GM04504 (cell line): ENCODE data around the gene CDC14A.
"Not testable (repeated sequence)": the region's sequence is repeated elsewhere in the genome, so short reads cannot be mapped to it uniquely, and the experiment has no call there.

Experiments used
- DNase-seq: peaks from one replicate; pipeline ENCODE4 v3.0.0-alpha.2; 2012; ENCODE audit warnings: low read depth

Gene CDC14A

DNA sequence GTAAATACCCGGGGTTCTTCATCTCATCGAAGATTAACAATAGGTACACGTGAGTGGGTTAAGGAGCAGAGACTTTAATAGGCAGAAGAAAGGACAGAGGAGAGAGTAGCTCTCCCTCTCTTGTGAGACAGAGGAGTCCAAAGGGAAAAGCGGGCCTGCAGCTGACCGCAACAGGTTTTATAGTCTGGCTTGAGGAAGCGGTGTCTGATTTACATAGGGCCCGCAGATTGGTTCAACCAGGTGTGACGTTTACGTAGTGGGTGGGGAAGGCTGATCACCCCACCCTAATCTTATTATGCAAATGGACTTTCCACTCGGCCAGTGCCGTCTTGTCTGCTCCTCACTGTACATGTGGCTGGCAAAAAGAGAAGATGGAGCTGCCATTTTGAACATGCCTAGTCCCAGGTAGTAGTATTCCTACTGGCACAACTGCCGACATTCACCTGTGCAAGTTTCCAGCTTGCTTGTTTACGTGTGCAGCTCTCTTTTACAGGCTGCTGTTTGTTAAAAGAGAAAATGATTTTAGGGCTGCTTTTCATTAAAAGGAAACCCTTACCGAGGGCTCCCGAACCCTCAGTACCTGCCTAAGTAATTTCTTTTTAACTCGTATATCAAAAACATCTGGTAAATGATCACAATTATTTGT, 10.6 kb downstream of the CDC14A start:
- DNase-seq, result no peak

DNA sequence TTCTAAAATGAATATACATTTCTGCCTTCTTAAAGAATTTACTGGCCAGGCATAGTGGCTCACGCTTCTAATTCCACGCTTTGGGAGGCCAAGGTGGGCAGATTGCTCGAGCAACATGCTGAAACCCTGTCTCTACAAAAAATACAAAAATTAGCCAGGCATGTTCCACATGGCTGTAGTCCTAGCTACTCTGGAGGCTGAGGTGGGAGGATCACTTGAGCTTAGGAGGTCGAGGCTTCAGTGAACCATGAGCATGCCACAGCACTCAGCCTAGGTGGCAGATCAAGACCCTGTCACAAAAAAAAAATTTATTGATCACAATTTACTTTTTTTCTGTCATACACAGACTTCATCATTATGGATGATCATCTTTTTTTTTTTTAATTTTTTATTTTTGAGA, 11.5 kb downstream of the CDC14A start:
- no peak for DNase-seq

- DNase-seq, result no peak
Measured at GRCh38 chr1:100364697-100365096, 12.4 kb downstream of the CDC14A start.

DNA sequence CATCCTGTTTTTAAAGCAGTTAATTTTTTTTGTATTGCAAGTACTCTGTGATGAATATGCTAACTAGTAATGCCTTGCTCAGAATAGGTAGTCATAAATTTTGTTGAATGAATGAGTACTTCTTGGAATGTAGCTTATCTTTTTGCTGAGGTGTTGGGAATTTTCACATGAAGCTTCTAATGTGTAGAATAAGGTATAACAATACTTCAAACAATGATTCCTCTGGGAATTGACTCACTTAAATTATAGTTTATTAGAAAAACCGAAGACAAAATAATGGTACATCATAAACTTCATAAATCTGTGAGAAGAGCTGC, 13.9 kb downstream of the CDC14A start:
- no peak for DNase-seq

- DNase-seq, result not testable (repeated sequence)
Measured at GRCh38 chr1:100369339-100369738, 17.0 kb downstream of the CDC14A start.

GRCh38 chr1:100373953-100374352, 21.6 kb downstream of the CDC14A start:
- not testable (repeated sequence) for DNase-seq

GRCh38 chr1:100376890-100377289, 24.6 kb downstream of the CDC14A start:
- not testable (repeated sequence) for DNase-seq

DNA sequence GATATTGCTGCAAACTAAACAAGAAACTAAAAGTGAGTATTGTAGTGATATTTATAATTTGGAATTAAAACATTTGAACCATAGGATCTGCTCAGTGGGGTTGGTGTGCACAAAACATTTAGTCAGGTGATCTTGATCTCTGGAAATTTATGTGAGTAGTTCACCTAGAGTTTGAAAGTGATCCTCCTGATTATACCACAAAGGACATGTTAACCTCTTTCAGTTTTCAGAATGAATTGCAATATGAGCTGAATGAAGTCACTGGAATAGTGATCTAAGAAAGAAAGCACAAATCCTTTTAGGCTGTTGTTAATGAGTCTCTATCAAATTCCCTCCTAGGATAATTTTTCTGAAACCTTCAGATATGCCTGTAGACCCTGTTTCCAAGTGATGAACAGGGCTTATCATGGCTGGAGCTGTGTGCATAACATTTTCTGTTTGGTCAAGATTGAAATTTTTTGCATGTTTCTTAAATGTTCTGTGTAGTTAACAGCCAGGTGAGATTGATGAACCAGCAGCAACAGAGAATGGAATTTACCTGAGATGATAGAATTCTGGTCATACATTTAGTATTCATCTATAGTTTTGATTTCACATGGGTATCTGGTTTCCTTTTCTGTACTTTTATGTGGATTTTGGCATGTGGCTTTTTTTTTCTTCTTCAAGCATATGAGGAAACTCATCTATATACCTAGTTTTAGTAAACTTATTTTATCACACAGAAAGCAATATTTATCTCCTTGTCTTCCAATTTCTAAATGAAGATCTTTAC, 25.5 kb downstream of the CDC14A start:
- no peak for DNase-seq

GRCh38 chr1:100378956-100379355, 26.6 kb downstream of the CDC14A start:
- no peak for DNase-seq

DNA sequence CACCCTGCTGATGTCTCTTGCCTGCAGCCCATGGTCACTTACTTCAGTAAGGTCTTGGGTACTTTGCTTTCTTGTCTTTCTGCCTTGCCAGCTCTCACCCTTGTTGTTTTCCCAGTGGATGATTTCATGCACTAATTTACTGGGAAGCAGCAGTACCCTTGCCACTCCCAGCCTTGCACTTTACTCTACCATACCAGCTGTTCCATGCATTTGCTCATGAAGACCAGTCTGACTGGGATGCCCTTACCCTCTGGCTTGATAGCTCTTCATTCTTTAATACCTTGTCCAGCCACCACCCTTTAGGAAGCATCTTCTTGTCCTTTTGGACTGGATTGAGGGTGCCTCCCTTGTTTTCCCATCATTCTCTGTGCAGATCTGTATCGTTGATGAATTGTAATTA, 28.3 kb downstream of the CDC14A start:
- DNase-seq, result no peak

- no peak for DNase-seq
Measured at GRCh38 chr1:100382657-100383056, 30.4 kb downstream of the CDC14A start.

DNA sequence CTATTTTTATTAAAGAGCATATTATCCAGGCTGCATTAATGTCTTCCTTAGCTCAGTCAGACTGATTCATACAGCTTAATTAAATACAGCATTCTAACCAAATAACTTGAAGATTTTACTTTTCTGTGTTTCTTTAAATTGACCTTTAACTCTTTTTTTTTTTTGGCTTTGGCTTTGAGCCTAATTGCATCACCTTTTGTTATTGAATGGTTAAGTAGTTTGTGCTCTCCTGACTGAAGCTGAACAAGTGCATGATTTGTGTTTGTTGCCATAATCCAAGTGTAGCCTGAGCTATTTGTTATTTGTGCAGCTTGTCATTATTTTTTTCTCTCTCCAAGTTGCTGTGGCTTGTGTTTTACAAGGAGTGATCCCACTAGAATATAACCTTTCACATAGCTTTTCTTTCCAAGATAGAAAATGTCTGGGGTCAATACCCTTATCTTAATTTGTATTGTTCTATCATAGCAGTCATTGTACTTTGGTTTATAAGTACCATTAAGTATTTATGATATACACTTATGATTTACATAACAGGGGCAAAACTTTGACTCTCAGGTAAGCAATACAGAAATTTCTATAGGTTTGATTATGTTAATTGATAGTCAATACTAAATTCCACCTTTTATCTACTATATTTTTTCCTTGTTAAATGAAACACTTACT, 31.6 kb downstream of the CDC14A start:
- no peak for DNase-seq

- DNase-seq, result no peak
Measured at GRCh38 chr1:100387209-100387608, 34.9 kb downstream of the CDC14A start.

- DNase-seq, result no peak
Measured at GRCh38 chr1:100387657-100388350, 35.5 kb downstream of the CDC14A start.

DNA sequence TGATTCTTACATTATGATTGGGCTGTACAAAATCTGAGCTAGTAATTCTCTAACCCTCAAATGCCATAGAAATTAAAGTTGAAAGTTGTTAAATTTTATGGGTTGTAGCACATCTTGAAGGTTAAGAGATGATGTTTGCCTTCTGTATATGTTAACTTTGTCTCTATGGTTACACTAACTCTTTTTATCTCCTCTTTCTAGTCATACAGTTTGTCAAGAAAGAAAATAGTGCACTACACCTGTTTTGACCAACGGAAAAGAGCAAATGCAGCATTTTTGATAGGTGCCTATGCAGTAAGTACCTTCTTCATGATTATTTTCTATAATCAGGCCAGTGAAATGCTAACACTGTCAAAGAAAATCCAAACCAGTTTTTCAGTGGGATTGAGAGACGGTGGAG, 38.2 kb downstream of the CDC14A start:
- no peak for DNase-seq

DNA sequence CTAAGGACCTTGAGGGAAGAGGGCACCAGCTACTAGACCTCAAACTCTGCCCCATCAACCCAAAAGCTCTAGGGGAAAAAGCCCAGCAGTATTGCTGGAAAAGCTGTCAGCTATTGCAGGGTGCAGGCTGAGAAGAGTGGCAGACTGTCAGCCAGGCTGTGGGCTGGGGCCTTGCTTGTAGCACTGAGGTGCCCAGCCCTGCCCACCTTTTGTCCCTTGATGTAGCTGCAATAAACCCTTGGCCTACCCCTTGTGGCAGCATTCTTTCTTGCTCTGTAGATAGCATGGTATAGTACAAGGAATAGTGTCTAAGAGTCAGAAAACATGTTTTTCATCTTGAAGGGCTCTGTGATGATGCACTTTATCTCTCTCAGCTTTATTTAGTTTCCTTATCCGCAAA, 39.4 kb downstream of the CDC14A start:
- no peak for DNase-seq

- DNase-seq, result no peak
Measured at GRCh38 chr1:100392756-100393155, 40.5 kb downstream of the CDC14A start.

GRCh38 chr1:100394285-100394684, 42.0 kb downstream of the CDC14A start:
- DNase-seq, result no peak

- DNase-seq, result no peak
Measured at GRCh38 chr1:100395913-100396312, 43.6 kb downstream of the CDC14A start.

DNA sequence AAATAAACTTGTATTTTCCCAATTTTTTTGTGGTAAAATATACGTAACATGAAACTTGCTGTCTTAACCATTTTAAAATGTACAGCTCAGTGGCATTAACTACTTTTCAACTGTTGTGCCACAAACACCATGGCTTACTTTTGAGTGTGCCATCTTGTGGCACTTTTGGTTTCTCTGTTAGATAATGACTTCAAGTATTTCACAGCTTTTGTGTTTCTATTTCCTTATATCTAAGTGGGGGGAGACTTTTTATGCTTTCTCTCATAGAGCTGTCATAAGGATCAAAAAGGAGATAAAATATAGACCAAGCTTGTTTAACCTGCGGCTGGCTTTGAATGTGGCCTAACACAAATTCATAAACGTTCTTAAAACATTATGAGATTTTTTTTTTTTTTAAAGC, 44.3 kb downstream of the CDC14A start:
- no peak for DNase-seq

- DNase-seq, result no peak
Measured at GRCh38 chr1:100397681-100398080, 45.4 kb downstream of the CDC14A start.

DNA sequence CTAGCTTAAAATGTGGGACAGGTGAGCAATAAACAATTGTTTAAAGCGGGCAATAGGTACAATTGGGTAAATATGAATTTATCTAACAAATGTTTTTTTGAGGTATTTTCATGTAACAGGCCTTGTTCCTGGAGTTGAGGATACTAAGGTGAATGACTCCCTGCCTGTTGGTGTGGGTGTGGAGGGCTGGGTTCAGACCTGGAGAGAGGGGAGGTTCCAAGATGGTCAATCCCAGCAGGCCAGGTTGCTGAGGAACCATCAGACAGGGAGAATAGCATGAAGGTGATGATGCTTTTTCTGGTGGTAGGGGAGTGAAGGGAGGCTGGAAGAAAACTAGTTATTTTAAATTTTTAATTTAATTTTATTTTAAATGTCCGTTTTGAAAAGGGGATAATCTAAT, 46.3 kb downstream of the CDC14A start:
- no peak for DNase-seq

DNA sequence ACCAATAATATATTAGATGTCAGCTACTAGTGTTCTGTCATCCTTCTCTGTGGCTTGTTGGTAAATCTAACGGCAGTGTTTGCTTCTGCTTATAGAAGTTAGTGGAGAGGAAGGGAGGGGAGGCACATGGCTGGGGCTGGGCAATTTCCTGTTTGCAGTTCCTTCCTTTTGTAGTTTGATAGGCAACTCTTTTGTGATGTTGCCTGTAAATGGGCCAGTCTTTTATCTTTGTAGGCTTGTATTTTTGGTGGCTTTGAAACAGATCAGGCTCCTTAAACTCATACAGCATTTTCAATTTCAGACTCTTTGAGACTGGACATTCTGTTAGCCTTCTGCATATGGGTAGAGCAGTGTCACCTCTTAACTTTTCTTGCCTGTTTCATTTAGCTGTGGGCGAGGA, 48.1 kb downstream of the CDC14A start:
- no peak for DNase-seq
